Activated CD8-positive, alpha-beta T cell treated with anti-CD3 and anti-CD28 coated beads, Interleukin-2, amount 10 ng/mL, durations not matched to agents 7 days and 5 days (primary cell): ENCODE measurements around the gene FBXL7. TPM values are rescaled to one million over a fixed set of nuclear protein-coding genes. Genes with fewer than 3 reads are reported as not detected.
"Not testable (repeated sequence)": the region's sequence is repeated elsewhere in the genome, so short reads cannot be mapped to it uniquely, and the experiment has no call there.

Experiments
- ATAC-seq: fragments of 150-1000 bp; cut with Tn5 transposase; one replicate; pipeline ENCODE4 v1.10.0; 2021; ENCODE audit warnings: moderate library complexity
- CTCF ChIA-PET: fragments of 350-600 bp; sonication (Branson Sonifier 250); formaldehyde crosslinking; loops from one replicate; lab custom pipeline; 2021; ENCODE audit warnings: antibody characterized with exemption; lab: Charles Lee
- POLR2A ChIA-PET: fragments of 350-600 bp; sonication (Branson Sonifier 250); formaldehyde crosslinking; loops from one replicate; lab custom pipeline; 2021; ENCODE audit warnings: antibody characterized with exemption; lab: Charles Lee
- DNase-seq: peaks from one replicate; pipeline ENCODE4 v3.0.0-alpha.2; 2020
- H3K27ac Mint-ChIP-seq: one replicate; pipeline ENCODE4 v1.8.0; 2021; ENCODE audit warnings: mild to moderate bottlenecking, mixed read lengths
- H3K27me3 Mint-ChIP-seq: one replicate; pipeline ENCODE4 v1.8.0; 2021; ENCODE audit warnings: low read depth, mixed read lengths
- H3K36me3 Mint-ChIP-seq: one replicate; pipeline ENCODE4 v1.8.0; 2021; ENCODE audit warnings: low read depth, mixed read lengths
- H3K4me1 Mint-ChIP-seq: one replicate; pipeline ENCODE4 v1.8.0; 2021; ENCODE audit warnings: low read depth, mixed read lengths
- H3K4me3 Mint-ChIP-seq: one replicate; pipeline ENCODE4 v1.8.0; 2021; ENCODE audit warnings: mild to moderate bottlenecking, mixed read lengths
- H3K9me3 Mint-ChIP-seq: one replicate; pipeline ENCODE4 v1.8.0; 2022; ENCODE audit warnings: mixed read lengths; ENCODE audit not compliant: insufficient read depth
- total RNA-seq, 2 experiments: library from RNA; stranded (reverse); gene quantifications; one replicate each; pipeline ENCODE4 v1.2.3, GENCODE V29; 2021

FBXL7 gene
- total RNA-seq, 2 experiments from 2014 or later = not detected

DNA sequence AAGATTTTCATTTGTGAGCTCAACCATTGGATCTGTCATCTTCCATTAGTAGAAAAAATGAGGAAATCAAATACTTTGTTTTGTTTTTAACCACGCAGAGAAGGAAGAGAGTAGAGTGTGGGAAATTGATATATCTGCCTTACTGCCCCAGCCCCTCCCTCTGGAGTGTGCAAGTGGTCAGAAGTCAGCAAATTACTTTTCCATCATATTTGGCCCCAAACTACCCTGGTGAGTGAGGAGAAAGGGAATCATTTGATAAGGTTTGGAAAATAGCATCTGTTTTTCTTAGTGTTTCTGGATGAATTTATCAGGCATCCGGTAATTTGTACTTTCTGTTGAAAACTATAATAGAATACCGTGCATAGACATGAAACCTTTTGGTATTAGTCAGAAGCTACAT lies 352.2 kb downstream of the FBXL7 start:
- no peak for DNase-seq
- Mint-ChIP-seq H3K36me3 (no peaks in the 10 kb centered on the region), H3K4me3 (no peak overlapping the region), H3K9me3 (peaks cover 4% of the 10 kb centered on the region), H3K27ac (no peak overlapping the region), H3K4me1 (no peaks in the 10 kb centered on the region), H3K27me3 (no peaks in the 10 kb centered on the region)
- CTCF ChIA-PET = no interaction called here
- POLR2A ChIA-PET = no interaction called here
- no peak for ATAC-seq

DNA sequence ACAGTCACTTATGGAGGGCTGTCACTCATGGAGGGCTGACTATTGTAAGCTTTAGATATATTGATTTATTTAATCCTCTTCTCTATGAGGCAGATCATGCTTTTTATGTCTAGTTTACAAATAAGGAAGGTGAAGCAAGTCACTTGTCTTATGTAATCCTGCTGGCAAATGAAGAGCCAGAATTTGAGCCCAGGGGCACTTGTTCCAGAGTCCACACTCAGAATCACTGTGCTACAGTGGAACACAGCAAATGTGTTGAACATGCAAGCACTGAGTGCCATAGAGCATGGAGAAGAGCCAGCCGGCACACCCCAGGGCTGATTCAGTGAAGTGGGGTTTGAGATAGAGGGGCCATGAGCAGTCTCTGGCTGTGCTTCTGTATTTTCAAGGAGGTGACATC lies 353.0 kb downstream of the FBXL7 start:
- H3K27ac Mint-ChIP-seq = no peak overlapping the region

DNA sequence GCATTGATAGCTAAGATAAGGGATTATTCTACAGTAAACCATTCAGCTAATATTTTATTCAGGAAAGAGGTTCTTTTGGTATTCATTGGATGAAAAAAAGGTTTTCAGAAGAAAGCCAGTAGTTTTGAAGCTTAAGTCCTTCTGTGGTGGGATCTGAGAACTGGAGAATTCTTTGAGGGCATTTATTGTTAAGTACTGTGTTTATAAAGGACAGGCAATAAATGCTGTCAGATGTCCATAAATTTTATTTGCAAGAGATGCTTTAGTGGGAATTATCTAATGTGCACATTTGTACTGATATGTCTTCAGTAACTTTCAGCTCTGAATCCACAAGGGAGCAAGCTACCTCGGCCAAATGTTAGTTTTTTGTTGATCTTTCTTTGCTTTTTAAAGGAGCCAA lies 358.3 kb downstream of the FBXL7 start:
- no peaks in the 10 kb centered on the region for H3K4me1 Mint-ChIP-seq
- no peak for ATAC-seq

More for the DNA sequence above, 353.0 kb downstream of the FBXL7 start:
- CTCF ChIA-PET = no interaction called here
- ATAC-seq (no peak), DNase-seq (no peak)
- Mint-ChIP-seq H3K27me3 (no peaks in the 10 kb centered on the region), H3K9me3 (peaks cover 4% of the 10 kb centered on the region), H3K4me3 (no peak overlapping the region), H3K4me1 (no peaks in the 10 kb centered on the region), H3K36me3 (no peaks in the 10 kb centered on the region)
- POLR2A ChIA-PET = no interaction called here

DNA sequence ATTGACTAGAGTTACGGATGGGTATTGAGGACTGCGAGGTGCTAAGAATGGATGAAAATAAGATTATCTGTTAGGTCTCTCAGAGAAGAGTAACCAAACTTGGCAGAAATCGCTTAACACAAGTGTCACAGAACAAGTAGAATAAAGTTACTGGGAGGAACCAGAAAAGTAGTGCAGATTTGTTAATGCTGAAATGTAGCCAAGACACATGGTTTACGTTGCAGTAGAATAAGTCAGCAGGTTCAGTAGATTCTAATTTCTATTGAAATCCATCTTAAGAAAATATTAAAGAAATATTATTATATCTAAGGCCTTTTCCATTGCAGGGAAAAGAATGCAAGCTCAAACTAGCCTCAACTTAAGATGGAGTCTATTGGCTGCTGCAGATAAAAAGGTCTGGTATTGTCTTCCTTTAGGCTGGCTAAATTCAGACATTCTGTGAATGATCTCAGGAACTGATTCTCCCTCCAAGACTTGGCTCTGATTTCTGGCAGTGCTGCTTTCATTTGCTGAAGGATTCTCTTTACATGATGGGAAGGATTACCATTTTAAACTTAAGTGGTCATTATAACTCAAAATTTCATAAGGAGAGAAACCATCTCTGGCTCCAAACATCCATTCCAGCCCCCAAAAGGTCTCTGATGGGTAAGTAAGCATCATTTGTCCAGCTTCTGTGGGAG lies 364.7 kb downstream of the FBXL7 start:
- Mint-ChIP-seq H3K27me3 (no peaks in the 10 kb centered on the region), H3K9me3 (peaks cover 9% of the 10 kb centered on the region), H3K4me3 (no peak overlapping the region), H3K4me1 (no peaks in the 10 kb centered on the region), H3K27ac (no peak overlapping the region), H3K36me3 (no peaks in the 10 kb centered on the region)
- ChIA-PET POLR2A (interaction anchor here (0.6 kb wide), 1 partner anchor 9 kb away, joined by 4 read pairs; no protein-coding TSS in a partner anchor), CTCF (no interaction called here)
- DNase-seq (no peak), ATAC-seq (no peak)

More for the DNA sequence above, 358.3 kb downstream of the FBXL7 start:
- Mint-ChIP-seq H3K36me3 (no peaks in the 10 kb centered on the region), H3K4me3 (no peak overlapping the region), H3K9me3 (peaks cover 8% of the 10 kb centered on the region), H3K27me3 (no peaks in the 10 kb centered on the region), H3K27ac (no peak overlapping the region)
- ChIA-PET CTCF (no interaction called here), POLR2A (no interaction called here)
- no peak for DNase-seq

DNA sequence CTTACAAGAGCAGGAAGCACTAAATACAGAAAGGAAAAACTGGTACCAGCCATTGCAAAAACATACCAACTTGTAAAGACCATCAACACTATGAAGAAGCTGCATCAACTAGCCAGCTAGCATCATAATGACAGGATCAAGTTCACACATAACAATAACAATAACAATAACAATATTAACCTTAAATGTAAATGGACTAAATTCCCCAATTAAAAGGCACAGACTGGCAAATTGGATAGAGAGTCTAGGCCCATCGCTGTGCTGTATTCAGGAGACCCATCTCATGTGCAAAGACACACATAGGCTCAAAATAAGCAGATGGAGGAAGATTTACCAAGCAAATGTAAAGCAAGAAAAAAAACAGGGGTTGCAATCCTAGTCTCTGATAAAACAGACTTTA lies 372.3 kb downstream of the FBXL7 start:
- H3K27ac Mint-ChIP-seq, ATAC-seq, DNase-seq, CTCF ChIA-PET, H3K4me3 Mint-ChIP-seq, H3K4me1 Mint-ChIP-seq, H3K36me3 Mint-ChIP-seq, POLR2A ChIA-PET, H3K27me3 Mint-ChIP-seq: not testable (repeated sequence)
- H3K9me3 Mint-ChIP-seq = peaks cover 13% of the 10 kb centered on the region

GRCh38 chr5:15877914-15878313 lies 377.9 kb downstream of the FBXL7 start:
- POLR2A ChIA-PET = no interaction called here
- Mint-ChIP-seq H3K36me3 (no peaks in the 10 kb centered on the region), H3K27ac (no peak overlapping the region), H3K27me3 (no peaks in the 10 kb centered on the region), H3K9me3 (peaks cover 14% of the 10 kb centered on the region), H3K4me1 (no peaks in the 10 kb centered on the region), H3K4me3 (no peak overlapping the region)
- CTCF ChIA-PET = no interaction called here
- DNase-seq (no peak), ATAC-seq (no peak)

DNA sequence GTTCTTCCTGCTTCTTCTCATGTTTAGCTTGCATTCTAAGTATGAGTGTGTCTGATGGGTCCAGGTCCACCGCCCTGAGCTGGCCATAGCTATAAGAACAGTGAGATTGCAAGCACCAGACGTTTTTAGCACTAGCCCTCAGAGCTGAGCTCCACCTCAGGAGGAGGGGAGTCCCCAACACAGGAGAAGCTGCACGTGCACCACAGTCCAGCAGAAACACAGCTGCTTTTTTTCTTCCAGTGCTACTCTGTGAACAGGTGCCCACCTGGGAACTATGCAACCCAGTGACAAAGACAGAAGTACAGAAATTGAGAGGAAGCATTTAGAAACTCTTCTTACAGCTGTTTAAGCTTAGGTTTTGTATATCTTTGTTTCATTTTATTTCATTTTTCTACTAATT lies 380.2 kb downstream of the FBXL7 start:
- POLR2A ChIA-PET = no interaction called here
- CTCF ChIA-PET = no interaction called here

DNA sequence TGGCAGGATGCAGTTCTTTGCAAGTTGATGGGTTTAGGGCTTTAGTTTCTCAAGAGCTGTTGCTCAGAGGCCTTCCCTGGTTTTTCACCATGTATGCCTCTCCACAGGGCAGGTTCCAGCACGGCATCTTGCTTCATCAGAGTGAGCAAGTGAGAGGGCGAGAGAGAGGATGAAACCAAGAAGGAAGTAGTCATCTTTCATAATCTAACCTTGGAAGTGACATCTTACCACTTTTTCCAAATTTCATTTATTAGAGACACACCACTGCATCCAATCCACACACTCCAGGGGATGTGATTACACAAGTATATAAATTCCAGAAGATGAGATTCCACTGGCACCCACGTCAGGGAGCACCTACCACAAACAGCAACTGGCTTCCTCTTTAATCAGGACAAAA lies 385.2 kb downstream of the FBXL7 start:
- H3K27ac Mint-ChIP-seq = no peak overlapping the region
- ChIA-PET CTCF (no interaction called here), POLR2A (no interaction called here)
- DNase-seq (no peak), ATAC-seq (no peak)
- no peaks in the 10 kb centered on the region for H3K36me3 Mint-ChIP-seq
- no peaks in the 10 kb centered on the region for H3K27me3 Mint-ChIP-seq
- H3K4me1 Mint-ChIP-seq = no peaks in the 10 kb centered on the region
- peaks cover 16% of the 10 kb centered on the region for H3K9me3 Mint-ChIP-seq
- no peak overlapping the region for H3K4me3 Mint-ChIP-seq

More for the DNA sequence above, 380.2 kb downstream of the FBXL7 start:
- Mint-ChIP-seq H3K4me3 (no peak overlapping the region), H3K27me3 (no peaks in the 10 kb centered on the region), H3K36me3 (no peaks in the 10 kb centered on the region), H3K4me1 (no peaks in the 10 kb centered on the region), H3K27ac (no peak overlapping the region), H3K9me3 (peaks cover 5% of the 10 kb centered on the region)
- no peak for ATAC-seq
- no peak for DNase-seq

- ATAC-seq (no peak), DNase-seq (no peak)
- Mint-ChIP-seq H3K27me3 (no peaks in the 10 kb centered on the region), H3K36me3 (no peaks in the 10 kb centered on the region), H3K4me1 (no peaks in the 10 kb centered on the region), H3K27ac (no peak overlapping the region), H3K9me3 (peaks cover 16% of the 10 kb centered on the region), H3K4me3 (no peak overlapping the region)
- CTCF ChIA-PET = no interaction called here
- POLR2A ChIA-PET = no interaction called here
These were observed 386.2 kb downstream of the FBXL7 start for GRCh38 chr5:15886156-15886555.

- ATAC-seq (no peak), DNase-seq (no peak)
- H3K9me3 Mint-ChIP-seq = peaks cover 11% of the 10 kb centered on the region
- H3K27ac Mint-ChIP-seq = no peak overlapping the region
- H3K4me3 Mint-ChIP-seq = no peak overlapping the region
- no peaks in the 10 kb centered on the region for H3K36me3 Mint-ChIP-seq
- H3K27me3 Mint-ChIP-seq = no peaks in the 10 kb centered on the region
- ChIA-PET POLR2A (no interaction called here), CTCF (no interaction called here)
- H3K4me1 Mint-ChIP-seq = no peaks in the 10 kb centered on the region
These were observed 387.1 kb downstream of the FBXL7 start for GRCh38 chr5:15887093-15887492.

DNA sequence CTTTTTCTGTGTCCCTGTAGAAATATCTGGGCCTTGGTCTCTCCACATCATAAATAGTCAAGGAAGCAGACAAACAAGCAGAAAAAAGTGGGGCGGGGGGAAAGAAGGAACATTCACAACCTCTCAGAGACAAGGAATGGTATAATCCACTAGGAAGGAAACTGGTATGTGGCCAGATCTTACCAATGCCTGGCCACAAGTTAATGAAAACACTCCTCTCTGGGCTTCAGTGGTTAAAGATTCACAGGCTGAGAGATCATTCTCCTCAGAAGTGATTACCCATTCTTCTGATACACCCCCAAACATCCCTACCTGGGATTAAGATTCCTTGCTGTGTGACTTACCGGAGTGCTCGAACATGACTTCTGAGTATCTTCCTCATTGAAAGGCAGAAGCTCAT lies 389.0 kb downstream of the FBXL7 start:
- POLR2A ChIA-PET = no interaction called here
- ATAC-seq (no peak), DNase-seq (no peak)
- Mint-ChIP-seq H3K4me1 (no peaks in the 10 kb centered on the region), H3K27me3 (no peaks in the 10 kb centered on the region), H3K4me3 (no peak overlapping the region), H3K27ac (no peak overlapping the region), H3K36me3 (no peaks in the 10 kb centered on the region), H3K9me3 (peaks cover 11% of the 10 kb centered on the region)
- CTCF ChIA-PET = no interaction called here

- ChIA-PET CTCF (no interaction called here), POLR2A (no interaction called here)
- no peak overlapping the region for H3K4me3 Mint-ChIP-seq
- no peaks in the 10 kb centered on the region for H3K36me3 Mint-ChIP-seq
- no peaks in the 10 kb centered on the region for H3K4me1 Mint-ChIP-seq
- H3K27ac Mint-ChIP-seq = no peak overlapping the region
- DNase-seq = no peak
- peaks cover under 1% of the 10 kb centered on the region for H3K9me3 Mint-ChIP-seq
- ATAC-seq = no peak
- no peaks in the 10 kb centered on the region for H3K27me3 Mint-ChIP-seq
These were observed 393.9 kb downstream of the FBXL7 start for GRCh38 chr5:15893866-15894265.

DNA sequence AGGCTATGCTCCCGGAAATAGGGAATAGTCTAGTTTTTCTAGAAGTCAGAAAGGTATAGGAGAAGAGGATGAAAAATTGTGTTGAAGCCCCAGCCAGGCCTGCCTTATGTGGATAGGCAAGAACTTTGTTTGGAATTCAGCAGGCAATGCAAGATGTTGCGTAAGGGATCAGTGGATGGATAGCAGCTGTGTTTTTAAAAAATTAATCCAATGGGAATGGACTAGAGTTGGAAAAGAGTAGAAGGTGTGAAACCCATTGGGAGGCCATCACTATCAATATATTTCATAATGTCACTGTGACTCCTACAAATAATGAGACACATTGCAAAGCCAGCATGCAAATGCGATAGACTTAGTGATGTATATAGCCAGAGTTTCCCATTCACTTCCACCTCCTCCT lies 397.7 kb downstream of the FBXL7 start:
- no peak for DNase-seq
- no peaks in the 10 kb centered on the region for H3K9me3 Mint-ChIP-seq
- H3K4me1 Mint-ChIP-seq = no peaks in the 10 kb centered on the region
- H3K27ac Mint-ChIP-seq = no peak overlapping the region
- ChIA-PET CTCF (no interaction called here), POLR2A (no interaction called here)
- H3K27me3 Mint-ChIP-seq = no peaks in the 10 kb centered on the region
- ATAC-seq = no peak
- no peak overlapping the region for H3K4me3 Mint-ChIP-seq
- H3K36me3 Mint-ChIP-seq = no peaks in the 10 kb centered on the region
